ENCODE results near the gene CNTN4. TPM values are rescaled to one million over a fixed set of nuclear protein-coding genes. Genes with fewer than 3 reads are reported as not detected.

The CNTN4 gene
- polyA plus RNA-seq, 1 experiment: not detected

- TF ChIP-seq CTCF (IDR thresholded peaks at IDR 0.05; ENCODE audit: insufficient read depth, low read depth, low read length): no peak
- DNase-seq (ENCODE audit: low read depth): no peak
- Histone ChIP-seq H3K4me3 (ENCODE audit: low read depth, low read length) (no peak overlapping the region), H3K27me3 (ENCODE audit: control insufficient read depth, insufficient read depth, low read length) (no peaks in the 10 kb centered on the region), H3K36me3 (ENCODE audit: control insufficient read depth, insufficient read depth, low read length) (no peaks in the 10 kb centered on the region)
- CTCF ChIA-PET: interaction anchor here (0.6 kb wide), 1 partner anchor 1111 kb away, joined by 3 read pairs; no protein-coding TSS in a partner anchor
- POLR2A ChIA-PET: no interaction called here
Measured at GRCh38 chr3:2205692-2206091, 107.0 kb downstream of the CNTN4 start.

DNA sequence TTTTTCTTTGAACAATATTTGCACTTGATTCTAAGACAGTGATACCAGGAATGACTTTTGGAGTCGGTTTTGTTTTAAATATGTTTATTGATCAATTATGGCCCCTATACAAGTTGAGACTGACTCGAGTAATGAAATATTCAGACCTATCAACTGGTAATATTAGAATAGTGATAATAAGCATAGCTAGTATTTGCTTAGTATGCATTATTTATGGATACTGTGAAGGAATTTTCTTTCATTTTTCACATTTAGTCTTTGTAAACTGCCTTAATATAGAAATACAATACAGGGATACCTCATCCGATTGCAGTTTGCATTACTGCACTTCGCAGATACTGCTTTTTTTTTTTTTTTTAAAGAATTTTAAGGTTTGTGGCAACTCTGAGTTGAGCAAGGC, 107.9 kb downstream of the CNTN4 start:
- TF ChIP-seq CTCF (IDR thresholded peaks at IDR 0.05; ENCODE audit: insufficient read depth, low read depth, low read length): no peak
- ChIA-PET POLR2A (no interaction called here), CTCF (no interaction called here)
- H3K27me3 ChIP-seq (ENCODE audit: control insufficient read depth, insufficient read depth, low read length): no peaks in the 10 kb centered on the region
- no peak for DNase-seq (ENCODE audit: low read depth)
- no peaks in the 10 kb centered on the region for H3K36me3 ChIP-seq (ENCODE audit: control insufficient read depth, insufficient read depth, low read length)
- H3K4me3 ChIP-seq (ENCODE audit: low read depth, low read length): no peak overlapping the region

DNA sequence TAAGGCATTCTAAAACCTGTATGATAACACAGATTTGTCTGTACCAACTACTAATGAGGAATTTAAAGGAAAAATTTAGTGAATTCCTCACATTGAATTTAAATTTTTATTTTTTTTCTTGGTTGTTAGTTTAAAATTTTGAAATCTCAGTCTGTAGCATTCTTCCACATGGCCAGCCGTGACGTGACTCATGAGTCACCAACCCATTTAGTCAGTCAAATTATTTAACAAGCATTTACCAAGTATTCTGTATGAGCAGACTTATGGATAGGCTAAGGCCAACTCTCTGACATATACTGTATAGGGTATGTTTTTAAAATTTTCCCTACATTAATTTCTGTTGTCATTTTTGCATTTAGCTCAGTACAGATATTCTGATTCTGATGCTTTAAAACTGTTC, 112.9 kb downstream of the CNTN4 start:
- Histone ChIP-seq H3K4me3 (ENCODE audit: low read depth, low read length) (no peak overlapping the region), H3K27me3 (ENCODE audit: control insufficient read depth, insufficient read depth, low read length) (no peaks in the 10 kb centered on the region), H3K36me3 (ENCODE audit: control insufficient read depth, insufficient read depth, low read length) (no peaks in the 10 kb centered on the region)
- ChIA-PET POLR2A (no interaction called here), CTCF (no interaction called here)
- no peak for DNase-seq (ENCODE audit: low read depth)
- TF ChIP-seq CTCF (IDR thresholded peaks at IDR 0.05; ENCODE audit: insufficient read depth, low read depth, low read length): no peak

DNA sequence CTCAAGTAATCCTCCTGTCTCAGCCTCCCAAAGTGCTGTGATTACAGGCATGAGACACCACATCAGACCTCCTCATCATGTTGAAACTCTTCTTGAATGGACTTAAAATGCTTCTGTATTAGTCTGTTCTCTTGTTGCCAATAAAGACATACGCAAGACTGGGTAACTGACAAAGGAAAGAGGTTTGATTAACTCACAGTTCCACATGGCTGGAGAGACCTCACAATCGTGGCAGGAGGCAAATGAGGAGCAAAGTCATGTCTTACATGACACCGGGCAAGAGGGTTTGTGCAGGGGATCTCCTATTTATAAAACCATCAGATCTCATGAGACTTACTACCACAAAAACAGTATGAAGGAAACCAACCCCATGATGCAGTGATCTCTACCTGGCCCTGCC, 113.5 kb downstream of the CNTN4 start:
- TF ChIP-seq CTCF (IDR thresholded peaks at IDR 0.05; ENCODE audit: insufficient read depth, low read depth, low read length): no peak
- no peak for DNase-seq (ENCODE audit: low read depth)
- Histone ChIP-seq H3K4me3 (ENCODE audit: low read depth, low read length) (no peak overlapping the region), H3K27me3 (ENCODE audit: control insufficient read depth, insufficient read depth, low read length) (no peaks in the 10 kb centered on the region), H3K36me3 (ENCODE audit: control insufficient read depth, insufficient read depth, low read length) (no peaks in the 10 kb centered on the region)
- ChIA-PET POLR2A (no interaction called here), CTCF (no interaction called here)

GRCh38 chr3:2218375-2218774, 119.7 kb downstream of the CNTN4 start:
- H3K27me3 ChIP-seq (ENCODE audit: control insufficient read depth, insufficient read depth, low read length): no peaks in the 10 kb centered on the region
- H3K36me3 ChIP-seq (ENCODE audit: control insufficient read depth, insufficient read depth, low read length): no peaks in the 10 kb centered on the region
- no peak overlapping the region for H3K4me3 ChIP-seq (ENCODE audit: low read depth, low read length)
- TF ChIP-seq CTCF (IDR thresholded peaks at IDR 0.05; ENCODE audit: insufficient read depth, low read depth, low read length): no peak
- CTCF ChIA-PET: no interaction called here
- POLR2A ChIA-PET: no interaction called here
- no peak for DNase-seq (ENCODE audit: low read depth)

Measured in BJ (cell line).